GM12878 (cell line): ENCODE data around the gene ZSWIM2. TPM values are rescaled to one million over a fixed set of nuclear protein-coding genes. Genes with fewer than 3 reads are reported as not detected.

Experiments used
- BCL11A ChIP-seq: IDR thresholded peaks from 2 replicates; pipeline ENCODE4 v1.6.1; 2011; ENCODE audit warnings: low read depth, low read length
- CREB1 ChIP-seq: IDR thresholded peaks from 2 replicates; pipeline ENCODE4 v1.6.1; 2012; ENCODE audit warnings: low read depth, mild to moderate bottlenecking, inconsistent platforms
- EGR1 ChIP-seq, 2 experiments: IDR thresholded peaks; 1 replicate in 1 of 2; 2 replicates in 1 of 2; pipeline ENCODE4 v1.6.1; 2011 to 2012; ENCODE audit warnings: low read depth in 2 of 2, low read length in 2 of 2, borderline replicate concordance in 1 of 2, mild to moderate bottlenecking in 1 of 2, moderate library complexity in 1 of 2
- FOS ChIP-seq: IDR thresholded peaks from 3 replicates; pipeline ENCODE4 v1.6.1; 2011; ENCODE audit warnings: borderline replicate concordance; ENCODE audit not compliant: insufficient read length; ENCODE audit errors: extremely low read depth
- GATAD2B ChIP-seq: fragments of 450-650 bp; conservative IDR thresholded peaks from 2 replicates; pipeline ENCODE4 v1.6.1; 2017; ENCODE audit warnings: low read depth, mild to moderate bottlenecking, moderate library complexity
- HCFC1 ChIP-seq: fragments of 150-350 bp; IDR thresholded peaks from 2 replicates; pipeline ENCODE4 v1.6.1; 2014; ENCODE audit warnings: low read length
- IRF4 ChIP-seq: IDR thresholded peaks from 2 replicates; pipeline ENCODE4 v1.6.1; 2011; ENCODE audit warnings: low read depth, low read length
- MAX ChIP-seq: IDR thresholded peaks from 2 replicates; pipeline ENCODE4 v1.6.1; 2012; ENCODE audit warnings: low read depth, low read length, improper control_type of control experiment
- MTA3 ChIP-seq: IDR thresholded peaks from 2 replicates; pipeline ENCODE4 v1.6.1; 2012; ENCODE audit warnings: low read length, inconsistent platforms, borderline replicate concordance
- NBN ChIP-seq: fragments of 450-650 bp; IDR thresholded peaks from 2 replicates; pipeline ENCODE4 v1.6.1; 2016
- NKRF ChIP-seq: fragments of 450-650 bp; conservative IDR thresholded peaks from 2 replicates; pipeline ENCODE4 v1.6.1; 2017; ENCODE audit warnings: mild to moderate bottlenecking, moderate library complexity
- NR2F1 ChIP-seq: fragments of 450-650 bp; conservative IDR thresholded peaks from 2 replicates; pipeline ENCODE4 v1.6.1; 2017; ENCODE audit warnings: mild to moderate bottlenecking
- PML ChIP-seq: IDR thresholded peaks from 2 replicates; pipeline ENCODE4 v1.6.1; 2012; ENCODE audit warnings: low read length, inconsistent platforms
- POLR2AphosphoS5 ChIP-seq: IDR thresholded peaks from 2 replicates; pipeline ENCODE4 v1.6.1; 2011; ENCODE audit warnings: mild to moderate bottlenecking, low read length, inconsistent platforms
- POU2F2 ChIP-seq: IDR thresholded peaks from 3 replicates; pipeline ENCODE4 v1.6.1; 2011; ENCODE audit warnings: low read depth, mild to moderate bottlenecking, low read length, borderline replicate concordance
- RUNX3 ChIP-seq: IDR thresholded peaks from 2 replicates; pipeline ENCODE4 v1.6.1; 2012; ENCODE audit warnings: low read length, inconsistent platforms
- STAT1 ChIP-seq: fragments of 450-650 bp; conservative IDR thresholded peaks from 2 replicates; pipeline ENCODE4 v1.6.1; 2014; ENCODE audit warnings: antibody characterized with exemption, mild to moderate bottlenecking
- TCF7 ChIP-seq: IDR thresholded peaks from 2 replicates; pipeline ENCODE4 v1.6.1; 2014; ENCODE audit warnings: antibody characterized with exemption, borderline replicate concordance
- WRNIP1 ChIP-seq: IDR thresholded peaks from 2 replicates; pipeline ENCODE4 v1.6.1; 2011; ENCODE audit warnings: low read depth, low read length, improper control_type of control experiment, borderline replicate concordance
- YY1 ChIP-seq: IDR thresholded peaks from 2 replicates; pipeline ENCODE4 v1.6.1; 2011; ENCODE audit warnings: low read depth, mild to moderate bottlenecking, low read length
- ZBED1 ChIP-seq: IDR thresholded peaks from 2 replicates; pipeline ENCODE4 v1.6.1; 2016; ENCODE audit warnings: borderline replicate concordance
- ZBTB4 ChIP-seq: fragments of 450-650 bp; formaldehyde crosslinking; IDR thresholded peaks from 2 replicates; pipeline ENCODE4 v1.4.0; 2022; ENCODE audit warnings: mild to moderate bottlenecking, moderate library complexity
- ZSCAN29 ChIP-seq: fragments of 450-650 bp; IDR thresholded peaks from 2 replicates; pipeline ENCODE4 v1.6.1; 2017; ENCODE audit warnings: mild to moderate bottlenecking, moderate library complexity
- polyA plus RNA-seq, 11 experiments: library from polyadenylated mRNA; depleted of rRNA in 4 of 11; unstranded in 6 of 11; stranded (reverse) in 5 of 11; fragments of >200 nt; fragmentation: Nextera tagmentation in 4 of 11; fragmentation: Illumina TruSeq in 1 of 11; extraction: Ambion mirVana in 4 of 11; extraction: Trizol in 1 of 11; gene quantifications; 1 replicate in 1 of 11; 2 replicates in 10 of 11; pipeline versions ENCODE4 v1.2.1 to v1.2.3, GENCODE V29; 2011 to 2016; ENCODE audit warnings: inconsistent platforms in 2 of 11, missing spikeins in 2 of 11, low read depth in 1 of 11
- total RNA-seq, 4 experiments: library from RNA; depleted of rRNA in 3 of 4; stranded (reverse); fragments of >200 nt in 3 of 4; fragmentation: Illumina TruSeq in 1 of 4; extraction: Trizol in 1 of 4; gene quantifications; 2 replicates each; pipeline versions ENCODE4 v1.2.1 to v1.2.3, GENCODE V29; 2013 to 2021

ZSWIM2 gene
- total and polyA plus RNA-seq, 10 of the 15 experiments (the other 5 are each of a cell fraction or from before 2014, with no cell fraction given) = not detected

- TF ChIP-seq NKRF (no peak), MAX (no peak), FOS (no peak), HCFC1 (no peak), NR2F1 (peak; percentile 75), CREB1 (no peak), POLR2AphosphoS5 (no peak), BCL11A (0 out of 2 replicates have a peak, but pooled peaks have one; percentile 32), ZSCAN29 (no peak), IRF4 (no peak), POU2F2 (no peak), RUNX3 (peak; percentile 33; the same call in 1 of the 2 replicates), GATAD2B (peak; percentile 69; the same call in 1 of the 2 replicates), NBN (peak; percentile 52; the same call in 1 of the 2 replicates), TCF7 (no peak), ZBTB4 (no peak), MTA3 (no peak), ZBED1 (no peak), PML (no peak), WRNIP1 (no peak), EGR1 (IDR thresholded peaks at IDR 0.05; ENCODE audit: borderline replicate concordance in 1 of 2, low read depth in 2 of 2, low read length in 2 of 2) (no peak), STAT1 (no peak), YY1 (no peak)
Observed at GRCh38 chr2:186887107-186888090, 38.4 kb upstream of the ZSWIM2 start (continued).
